HS-27A (cell line): ENCODE measurements around the gene SERPINC1.
"Not testable (repeated sequence)": the region's sequence is repeated elsewhere in the genome, so short reads cannot be mapped to it uniquely, and the experiment has no call there.

Experiments
- DNase-seq: peaks from one replicate; pipeline ENCODE4 v3.0.0-alpha.2; 2012; ENCODE audit warnings: low read depth, missing footprints

The SERPINC1 gene

DNA sequence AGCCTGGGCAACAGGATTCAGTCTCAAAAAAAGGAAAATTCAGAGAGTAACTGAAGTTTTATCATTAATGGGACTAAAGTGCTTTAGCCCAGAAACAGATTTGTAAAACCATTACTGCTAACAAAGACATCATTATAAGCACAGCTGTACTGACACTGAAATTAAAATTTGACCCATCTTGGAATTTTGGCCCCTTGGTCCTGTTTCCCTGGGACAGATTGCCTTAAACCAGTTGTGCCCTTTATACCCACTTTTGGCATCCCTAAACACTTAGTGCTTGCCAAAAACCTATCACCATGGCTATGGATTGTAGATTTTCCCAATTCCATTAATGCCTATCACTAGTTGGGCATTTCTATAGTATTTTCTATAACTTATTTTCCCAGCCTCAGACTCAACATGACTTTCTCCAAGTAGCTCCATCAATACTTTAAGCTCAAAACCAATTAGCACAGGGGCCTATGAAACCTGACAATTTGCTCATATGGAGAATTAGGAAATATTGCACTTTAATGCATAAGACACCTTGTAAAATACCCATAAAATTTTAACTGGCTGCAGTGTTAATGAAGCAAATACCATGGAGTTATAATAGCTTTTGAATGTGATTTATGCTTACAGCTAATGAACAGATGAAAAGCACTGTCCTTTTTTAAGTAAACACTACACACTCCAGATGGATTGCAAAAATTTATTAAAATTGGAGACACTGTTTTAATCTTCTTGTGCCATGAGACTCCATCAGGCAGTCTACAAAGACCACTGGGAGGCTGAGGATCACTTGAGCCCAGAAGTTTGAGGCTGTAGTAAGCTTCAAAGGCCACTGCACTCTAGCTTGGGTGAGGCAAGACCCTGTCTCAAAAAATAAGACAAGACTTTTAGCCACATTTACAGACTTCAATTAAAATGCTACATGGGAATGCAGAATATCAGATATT, 53.6 kb downstream of the SERPINC1 start:
- no peak for DNase-seq

DNA sequence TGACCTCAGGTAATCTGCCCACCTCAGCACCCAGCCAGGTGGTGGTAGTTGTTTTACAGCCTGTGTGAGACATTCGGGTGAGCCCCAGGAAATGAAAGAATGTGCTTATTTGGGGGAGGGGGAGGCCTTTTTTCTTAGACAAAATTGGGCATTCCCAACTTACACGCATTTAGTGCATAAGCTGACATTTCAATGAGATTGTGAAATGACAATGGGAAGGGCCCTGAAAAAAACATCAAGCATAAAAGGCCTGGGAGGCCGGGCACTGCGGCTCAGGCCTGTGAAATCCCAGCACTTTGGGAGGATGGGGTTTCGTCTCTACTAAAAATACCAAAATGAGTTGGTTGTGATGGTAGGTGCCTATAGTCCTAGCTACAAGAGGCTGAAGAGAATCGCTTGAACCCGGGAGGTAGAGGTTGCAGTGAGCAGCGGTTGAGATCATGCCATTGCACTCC, 54.3 kb downstream of the SERPINC1 start:
- DNase-seq = no peak

DNA sequence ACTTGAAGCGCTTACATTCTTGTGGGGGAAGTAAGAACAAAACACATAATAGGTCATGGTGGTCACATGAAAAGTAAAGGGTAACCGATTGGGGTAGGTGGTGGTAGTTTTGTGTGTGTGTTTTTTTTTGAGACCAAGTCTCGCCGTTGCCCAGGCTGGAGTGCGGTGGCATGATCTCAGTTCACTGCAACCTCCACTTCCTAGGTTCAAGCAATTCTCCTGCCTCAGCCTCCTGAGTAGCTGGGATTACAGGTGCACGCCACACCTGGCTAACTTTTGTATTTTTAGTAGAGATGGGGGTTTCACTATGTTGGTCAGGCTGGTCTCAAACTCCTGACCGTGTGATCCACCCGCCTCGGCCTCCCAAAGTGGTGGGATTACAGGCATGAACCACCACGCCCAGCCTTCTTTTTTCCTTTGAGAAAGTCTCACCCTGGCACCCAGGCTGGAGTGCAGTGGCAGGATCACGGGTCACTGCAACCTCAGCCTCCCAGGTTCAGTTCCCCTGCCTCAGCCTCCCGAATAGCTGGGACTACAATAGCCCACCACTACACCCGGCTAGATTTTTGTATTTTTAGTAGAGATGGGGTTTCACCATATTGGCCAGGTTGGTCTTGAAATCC, 54.9 kb downstream of the SERPINC1 start:
- not testable (repeated sequence) for DNase-seq

DNA sequence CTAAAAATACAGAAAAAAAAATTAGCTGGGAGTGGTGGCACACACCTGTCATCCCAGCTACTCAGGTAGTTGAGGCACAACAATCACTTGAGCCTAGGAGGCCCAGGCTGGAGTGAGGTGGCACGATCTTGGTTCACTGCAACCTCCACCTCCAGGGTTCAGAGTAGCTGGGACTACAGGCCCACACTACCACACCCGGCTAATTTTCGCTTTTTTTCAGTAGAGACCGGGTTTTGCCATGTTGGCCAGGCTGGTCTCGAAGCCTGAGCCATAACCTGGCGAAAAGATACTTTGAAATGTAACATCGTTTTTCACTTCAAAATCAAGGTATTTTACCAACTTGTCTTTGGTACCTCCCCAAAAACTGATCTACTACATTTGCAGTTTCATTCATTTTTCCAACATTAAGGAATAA, 55.4 kb downstream of the SERPINC1 start:
- DNase-seq = no peak

DNA sequence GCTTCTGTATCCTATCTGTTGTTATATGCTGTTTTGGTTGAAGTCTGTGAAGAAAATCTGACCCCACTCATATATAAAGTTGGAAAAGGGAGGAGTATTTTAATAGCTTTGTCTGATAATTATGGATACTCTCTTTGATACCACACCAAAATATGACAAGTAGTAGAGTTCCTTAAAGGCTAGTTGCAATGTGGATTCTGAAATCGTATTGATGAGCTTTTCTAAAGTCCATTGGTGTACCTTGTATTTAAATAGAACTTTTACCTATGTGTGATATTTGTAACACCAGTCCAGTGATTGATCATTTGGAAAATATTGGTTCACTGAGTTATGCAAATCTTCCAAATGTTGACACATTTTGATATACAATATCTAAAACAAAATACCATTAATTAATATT, 57.1 kb downstream of the SERPINC1 start:
- no peak for DNase-seq

DNA sequence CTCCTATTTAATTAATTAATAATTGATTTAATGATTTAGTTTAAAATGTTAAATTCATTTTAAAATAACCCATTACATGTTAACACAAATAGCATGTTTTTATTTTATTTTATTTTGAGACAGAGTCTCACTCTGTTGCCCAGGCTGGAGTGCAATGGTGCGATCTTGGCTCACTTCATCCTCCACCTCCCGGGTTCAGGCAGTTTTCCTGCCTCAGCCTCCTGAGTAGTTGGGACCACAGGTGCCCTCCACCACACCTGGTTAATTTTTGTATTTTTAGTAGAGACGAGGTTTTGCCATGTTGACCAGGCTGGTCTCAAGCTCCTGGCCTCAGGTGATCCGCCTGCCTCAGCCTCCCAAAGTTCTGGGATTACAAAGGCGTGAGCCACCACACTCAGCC, 57.6 kb downstream of the SERPINC1 start:
- not testable (repeated sequence) for DNase-seq

DNA sequence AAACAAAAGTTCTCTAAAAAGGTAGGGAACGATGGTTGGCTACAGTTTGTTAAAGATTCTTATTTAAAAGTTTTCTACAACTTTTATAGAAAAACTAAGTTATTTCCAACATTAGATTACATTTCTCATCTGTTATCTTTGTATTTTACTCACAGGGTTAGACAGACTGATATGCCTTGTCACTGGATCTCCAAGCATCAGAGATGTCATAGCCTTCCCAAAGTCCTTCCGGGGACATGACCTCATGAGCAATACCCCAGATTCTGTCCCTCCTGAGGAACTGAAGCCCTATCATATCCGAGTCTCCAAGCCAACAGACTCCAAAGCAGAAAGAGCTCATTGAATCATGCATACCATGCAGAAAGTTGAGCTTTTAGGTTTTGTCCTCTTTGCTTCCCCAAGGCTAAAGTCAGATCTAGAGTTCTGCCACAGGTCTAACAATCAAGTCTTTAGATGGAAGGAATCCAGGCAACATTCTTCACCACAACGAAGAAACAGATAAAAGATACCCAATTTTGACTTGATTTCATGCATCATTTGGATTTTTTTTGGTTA, 59.7 kb downstream of the SERPINC1 start:
- DNase-seq = no peak

DNA sequence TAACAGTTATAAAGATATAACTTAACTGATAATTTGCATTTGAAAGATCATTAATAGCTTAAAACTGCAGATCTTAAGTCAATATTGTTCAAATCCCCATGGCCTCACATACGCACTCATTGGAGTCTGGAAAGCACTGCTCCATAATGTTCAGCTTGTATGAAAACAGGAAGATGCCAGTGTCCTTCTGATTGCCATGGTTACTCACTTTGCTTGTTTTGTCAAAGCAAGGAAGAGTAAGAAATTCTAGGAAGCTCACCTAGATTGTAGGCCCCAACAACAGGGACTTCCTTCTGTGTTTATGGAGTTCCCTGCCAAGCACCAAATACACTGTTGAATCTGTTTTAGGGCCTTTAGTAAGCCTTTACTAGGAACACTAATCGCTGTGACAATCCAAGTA, 60.2 kb downstream of the SERPINC1 start:
- DNase-seq = no peak

DNA sequence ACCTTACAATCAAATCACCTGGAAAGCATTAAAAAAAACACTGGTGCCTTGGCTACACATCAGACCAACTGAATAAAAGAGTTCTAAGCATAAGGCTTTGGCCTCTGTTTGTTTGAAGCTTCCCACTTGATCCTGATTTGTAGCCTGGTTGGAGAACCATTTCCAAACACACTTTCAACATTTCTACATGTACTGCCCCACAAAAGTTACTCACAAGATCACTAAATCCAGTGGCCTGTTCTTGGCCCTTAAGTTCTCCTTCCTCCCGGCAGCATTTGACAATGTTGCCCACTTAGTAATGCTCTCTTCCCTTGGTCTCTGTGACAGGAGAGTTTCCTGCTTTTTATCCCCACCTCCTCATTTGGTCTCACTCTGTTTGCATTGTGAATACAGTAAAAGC, 61.1 kb downstream of the SERPINC1 start:
- DNase-seq = no peak
